ENCODE measurements around the gene CCSER2. TPM values are rescaled to one million over a fixed set of nuclear protein-coding genes. Genes with fewer than 3 reads are reported as not detected.

Gene CCSER2
- total RNA-seq, 4 donors from 2014 or later: 43.9 to 71.9 (median 51.4) TPM

GRCh38 chr10:84370283-84370682 lies 41.9 kb downstream of the CCSER2 start:
- TF ChIP-seq EP300 (IDR thresholded peaks at IDR 0.05) (no peak), CTCF (IDR thresholded peaks at IDR 0.05) (no peak), POLR2A (IDR thresholded peaks at IDR 0.05) (no peak)
- Histone ChIP-seq H3K9me3 (no peaks in the 10 kb centered on the region), H3K4me3 (no peak overlapping the region), H3K27ac (no peak overlapping the region), H3K4me1 (peaks cover 0 to 4% (median 0%) of the 10 kb centered on the region in 4 donors), H3K27me3 (no peaks in the 10 kb centered on the region), H3K36me3 (peaks cover 0 to 26% (median 3%) of the 10 kb centered on the region in 3 donors)
- DNase-seq (ENCODE audit: low spot score in 2 of 2): no peak
- 93 to 94% methylated on average over 1 of the region's 1 CpG for WGBS, 2 donors

- Histone ChIP-seq H3K27ac (no peak overlapping the region), H3K27me3 (no peaks in the 10 kb centered on the region), H3K4me1 (peaks cover 0 to 10% (median 0%) of the 10 kb centered on the region in 4 donors), H3K4me3 (no peak overlapping the region), H3K9me3 (no peaks in the 10 kb centered on the region), H3K36me3 (peaks cover 0 to 26% (median 3%) of the 10 kb centered on the region in 3 donors)
- 95 to 97% methylated on average over 2 of the region's 2 CpGs for WGBS, 2 donors
- DNase-seq (ENCODE audit: low spot score in 2 of 2): no peak
- no peak for TF ChIP-seq CTCF (IDR thresholded peaks at IDR 0.05)
- TF ChIP-seq EP300 (IDR thresholded peaks at IDR 0.05): no peak
- TF ChIP-seq POLR2A (IDR thresholded peaks at IDR 0.05): no peak
Measured at GRCh38 chr10:84371944-84372343, 43.6 kb downstream of the CCSER2 start.

- TF ChIP-seq CTCF (IDR thresholded peaks at IDR 0.05): no peak
- TF ChIP-seq POLR2A (IDR thresholded peaks at IDR 0.05): no peak
- TF ChIP-seq EP300 (IDR thresholded peaks at IDR 0.05): no peak
- H3K27ac ChIP-seq: no peak overlapping the region
- WGBS, 2 donors: 74 to 84% methylated on average over 2 of the region's 2 CpGs
- no peaks in the 10 kb centered on the region for H3K9me3 ChIP-seq
- DNase-seq (ENCODE audit: low spot score in 2 of 2): no peak
- peaks cover 0 to 26% (median 3%) of the 10 kb centered on the region in 3 donors for H3K36me3 ChIP-seq
- H3K4me1 ChIP-seq: peaks cover 0 to 10% (median 0%) of the 10 kb centered on the region in 4 donors
- H3K27me3 ChIP-seq: no peaks in the 10 kb centered on the region
- no peak overlapping the region for H3K4me3 ChIP-seq
Measured at GRCh38 chr10:84373000-84373399, 44.6 kb downstream of the CCSER2 start.

GRCh38 chr10:84374455-84374854 lies 46.1 kb downstream of the CCSER2 start:
- H3K27ac ChIP-seq: no peak overlapping the region
- DNase-seq (ENCODE audit: low spot score in 2 of 2): no peak
- no peak for TF ChIP-seq CTCF (IDR thresholded peaks at IDR 0.05)
- TF ChIP-seq EP300 (IDR thresholded peaks at IDR 0.05): no peak
- TF ChIP-seq POLR2A (IDR thresholded peaks at IDR 0.05): no peak
- H3K36me3 ChIP-seq: peaks cover 0 to 26% (median 3%) of the 10 kb centered on the region in 3 donors
- peaks cover 0 to 15% (median 3%) of the 10 kb centered on the region in 4 donors for H3K4me1 ChIP-seq
- no peaks in the 10 kb centered on the region for H3K9me3 ChIP-seq
- no peaks in the 10 kb centered on the region for H3K27me3 ChIP-seq
- no peak overlapping the region for H3K4me3 ChIP-seq
- WGBS, 2 donors: 58 to 61% methylated on average over 2 of the region's 2 CpGs

GRCh38 chr10:84375011-84375410 lies 46.6 kb downstream of the CCSER2 start:
- TF ChIP-seq CTCF (IDR thresholded peaks at IDR 0.05): peak; percentile 59 to 73 (median 62)
- no peak for TF ChIP-seq EP300 (IDR thresholded peaks at IDR 0.05)
- TF ChIP-seq POLR2A (IDR thresholded peaks at IDR 0.05): no peak
- H3K4me3 ChIP-seq: no peak overlapping the region
- H3K27ac ChIP-seq: no peak overlapping the region
- H3K36me3 ChIP-seq: peaks cover 0 to 26% (median 3%) of the 10 kb centered on the region in 3 donors
- peak in 1 of 2 donors; percentile 74 for DNase-seq (ENCODE audit: low spot score in 2 of 2)
- peaks cover 0 to 15% (median 3%) of the 10 kb centered on the region in 4 donors for H3K4me1 ChIP-seq
- H3K27me3 ChIP-seq: no peaks in the 10 kb centered on the region
- no peaks in the 10 kb centered on the region for H3K9me3 ChIP-seq

All from tibial nerve (tissue), 4 donors.